IPS-18c (cell line): ENCODE results near the gene GPNMB.
"Not testable (repeated sequence)": the region's sequence is repeated elsewhere in the genome, so short reads cannot be mapped to it uniquely, and the experiment has no call there.

Experiments
- H3K4me3 ChIP-seq: 2 replicates; pipeline ENCODE4 v1.7.0; 2013; ENCODE audit warnings: low read depth, mild to moderate bottlenecking, low read length, moderate library complexity; ENCODE audit not compliant: insufficient read depth
- H3K9me3 ChIP-seq: one replicate; pipeline ENCODE4 v1.6.1; 2013; ENCODE audit warnings: mild to moderate bottlenecking, low read length, moderate library complexity; ENCODE audit not compliant: control insufficient read depth, insufficient read depth

The GPNMB gene

DNA sequence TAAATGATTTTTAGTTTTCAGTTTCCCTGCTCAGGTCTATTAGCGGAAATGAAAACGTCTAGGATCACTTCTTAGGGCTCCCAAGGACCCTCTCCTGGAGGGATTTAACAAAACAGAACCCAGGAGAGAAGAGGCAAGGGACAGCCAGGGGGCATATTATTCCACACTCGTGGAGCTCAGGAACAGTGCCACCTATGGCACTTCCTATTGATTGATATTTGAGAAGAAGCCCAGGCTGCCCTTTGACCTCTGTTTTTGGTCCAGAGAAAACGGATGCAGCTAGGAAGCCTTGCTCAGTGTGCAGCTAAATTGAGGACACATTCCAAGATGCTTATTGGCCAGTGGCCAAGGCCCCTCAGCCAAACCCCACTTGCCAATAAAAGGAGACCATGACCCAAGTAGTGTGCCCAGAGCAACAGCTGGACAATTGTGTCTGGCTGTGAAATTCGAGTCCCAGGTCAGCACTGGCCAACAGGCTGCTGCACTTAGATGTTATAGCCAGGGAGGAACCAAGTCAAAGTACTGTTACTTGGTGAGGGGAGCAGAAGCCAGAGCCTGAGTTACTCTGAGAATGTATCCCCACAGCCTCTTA, 24.0 kb upstream of the GPNMB start:
- Histone ChIP-seq H3K9me3 (peaks cover 3% of the 10 kb centered on the region), H3K4me3 (no peak overlapping the region)

DNA sequence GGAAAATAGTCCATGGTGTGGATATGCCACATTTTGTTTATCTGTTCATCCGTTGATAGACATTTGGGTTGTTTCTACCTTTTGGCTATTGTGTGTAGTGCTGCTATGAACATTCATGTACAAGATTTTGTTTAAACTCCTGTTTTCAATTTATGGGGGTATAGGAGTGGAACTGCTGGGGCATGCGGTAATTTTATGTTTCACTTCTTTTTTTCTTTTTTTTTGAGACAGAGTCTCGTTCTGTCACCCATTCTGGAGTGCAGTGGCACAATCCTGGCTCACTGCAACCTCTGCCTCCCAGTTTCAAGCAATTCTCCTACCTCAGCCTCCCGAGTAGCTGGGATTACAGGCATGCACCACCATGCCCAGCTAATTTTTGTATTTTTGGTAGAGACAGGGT, 22.2 kb upstream of the GPNMB start:
- H3K4me3 ChIP-seq, H3K9me3 ChIP-seq: not testable (repeated sequence)

- no peaks in the 10 kb centered on the region for H3K9me3 ChIP-seq
- no peak overlapping the region for H3K4me3 ChIP-seq
Measured at GRCh38 chr7:23226844-23227450, 19.6 kb upstream of the GPNMB start.

GRCh38 chr7:23228412-23228811, 18.2 kb upstream of the GPNMB start:
- Histone ChIP-seq H3K9me3 (no peaks in the 10 kb centered on the region), H3K4me3 (no peak overlapping the region)

GRCh38 chr7:23230641-23231101, 15.9 kb upstream of the GPNMB start:
- Histone ChIP-seq H3K4me3 (no peak overlapping the region), H3K9me3 (no peaks in the 10 kb centered on the region)

DNA sequence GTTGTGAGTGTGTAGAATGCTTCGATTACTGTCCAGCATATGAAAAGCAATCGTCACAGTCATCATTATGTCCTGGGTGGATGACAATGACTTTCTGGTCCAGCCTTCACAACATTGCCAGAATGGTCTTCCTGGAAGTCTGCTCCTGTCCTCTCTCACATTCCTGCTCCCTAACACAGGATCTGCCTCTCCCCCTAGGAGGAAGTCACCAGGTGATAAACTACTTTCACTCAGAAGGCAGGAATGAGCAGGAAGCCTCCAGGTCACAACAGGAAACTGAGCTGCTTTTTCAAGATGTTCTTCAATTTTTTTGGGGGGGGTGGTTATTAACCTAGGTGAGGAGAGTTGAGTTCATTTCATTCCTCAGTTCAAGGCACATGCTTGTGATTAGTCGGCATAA, 13.6 kb upstream of the GPNMB start:
- Histone ChIP-seq H3K4me3 (no peak overlapping the region), H3K9me3 (no peaks in the 10 kb centered on the region)

DNA sequence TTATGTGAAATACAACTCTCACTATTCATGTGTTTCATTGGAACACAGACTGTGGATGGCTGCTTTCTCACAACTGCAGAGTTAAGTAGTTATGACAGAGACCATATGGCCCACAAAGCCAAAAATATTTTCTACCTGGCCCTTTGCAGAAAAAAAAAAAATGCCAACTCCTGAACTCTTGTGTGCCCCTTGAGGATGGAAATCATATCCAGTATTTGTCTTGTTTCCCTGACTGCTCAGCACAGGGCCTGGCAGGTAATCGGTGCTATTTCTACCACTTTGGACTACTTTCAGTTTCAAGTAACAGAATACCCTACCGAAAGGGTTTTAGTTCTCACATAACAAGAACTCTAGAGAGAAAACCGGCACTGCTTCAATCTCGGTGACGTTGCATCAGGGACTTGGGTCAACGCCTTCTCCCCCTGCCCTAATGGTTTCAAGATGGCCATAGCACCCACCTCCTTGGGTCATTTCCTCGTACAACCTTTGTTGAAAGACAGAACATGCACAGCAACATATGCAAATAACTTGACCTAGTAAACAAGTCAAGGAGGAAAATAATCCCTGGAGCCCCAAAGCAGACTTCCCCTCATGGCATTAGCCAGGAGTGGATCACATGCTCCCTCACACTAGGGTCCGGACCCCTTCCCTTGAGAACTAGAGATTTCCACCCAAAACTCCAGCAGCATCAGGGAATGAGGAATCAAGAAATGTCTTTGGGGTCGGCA, 11.8 kb upstream of the GPNMB start:
- H3K4me3 ChIP-seq = no peak overlapping the region
- no peaks in the 10 kb centered on the region for H3K9me3 ChIP-seq

- Histone ChIP-seq H3K9me3 (no peaks in the 10 kb centered on the region), H3K4me3 (no peak overlapping the region)
Measured at GRCh38 chr7:23235813-23236221, 10.8 kb upstream of the GPNMB start.

DNA sequence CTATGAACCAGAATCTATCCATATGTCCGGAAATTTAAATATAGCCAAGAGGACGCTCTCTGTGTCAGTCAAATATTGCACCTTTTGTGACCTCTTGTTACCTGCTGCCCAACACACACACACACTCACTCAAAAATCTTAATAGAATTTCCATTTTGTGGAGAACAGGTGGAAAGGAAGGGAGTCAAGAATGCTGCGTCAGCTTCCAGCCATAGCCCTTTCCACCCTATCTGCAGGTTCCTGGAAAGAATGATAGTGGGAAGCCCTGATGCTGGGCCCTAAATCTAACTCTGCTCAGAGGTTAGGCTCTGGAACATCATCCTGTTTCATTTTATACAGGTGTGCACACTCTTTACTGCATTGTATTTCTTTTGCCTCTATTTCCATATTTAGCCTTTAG, 9.6 kb upstream of the GPNMB start:
- Histone ChIP-seq H3K9me3 (no peaks in the 10 kb centered on the region), H3K4me3 (no peak overlapping the region)

GRCh38 chr7:23238983-23239652, 7.5 kb upstream of the GPNMB start:
- Histone ChIP-seq H3K9me3 (no peaks in the 10 kb centered on the region), H3K4me3 (no peak overlapping the region)

DNA sequence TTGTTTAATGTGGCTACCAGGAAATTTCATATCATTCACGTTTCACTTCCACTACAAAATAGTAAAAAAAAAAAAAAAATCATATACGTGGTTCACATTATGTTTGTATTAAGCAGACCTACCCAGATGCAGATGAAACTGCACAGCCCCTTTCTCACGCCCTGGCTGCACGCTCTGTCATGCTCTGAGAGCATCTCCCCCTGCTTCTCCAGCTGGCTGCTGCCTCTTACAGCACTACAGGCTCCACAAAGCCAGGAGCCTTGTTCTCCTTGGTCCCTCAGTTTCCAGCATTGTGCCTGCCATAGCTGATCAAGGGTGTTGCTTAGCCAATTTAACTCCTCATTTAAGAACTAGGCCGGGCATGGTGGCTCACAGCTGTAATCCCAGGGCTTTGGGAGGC, 6.9 kb upstream of the GPNMB start:
- Histone ChIP-seq H3K4me3 (no peak overlapping the region), H3K9me3 (no peaks in the 10 kb centered on the region)

DNA sequence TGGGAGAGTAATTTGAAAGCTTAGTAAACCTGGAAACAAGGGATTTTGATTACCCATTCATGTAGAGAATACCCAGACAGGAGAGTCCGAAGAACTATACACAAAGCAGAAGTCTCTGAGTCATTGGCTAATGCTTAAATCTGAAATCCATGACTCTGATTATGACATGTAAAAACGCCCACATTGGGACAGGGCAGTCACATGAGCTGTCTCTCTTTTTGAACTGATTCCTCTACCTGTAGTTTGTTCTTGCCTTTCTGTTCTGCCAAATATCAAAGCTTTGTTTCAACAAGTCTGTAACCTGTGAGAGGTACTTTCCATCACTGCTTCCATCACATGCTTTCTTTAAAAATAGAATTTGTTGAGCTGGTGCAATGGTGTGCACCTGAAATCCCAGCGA, 4.3 kb upstream of the GPNMB start:
- Histone ChIP-seq H3K9me3 (no peaks in the 10 kb centered on the region), H3K4me3 (no peak overlapping the region)

DNA sequence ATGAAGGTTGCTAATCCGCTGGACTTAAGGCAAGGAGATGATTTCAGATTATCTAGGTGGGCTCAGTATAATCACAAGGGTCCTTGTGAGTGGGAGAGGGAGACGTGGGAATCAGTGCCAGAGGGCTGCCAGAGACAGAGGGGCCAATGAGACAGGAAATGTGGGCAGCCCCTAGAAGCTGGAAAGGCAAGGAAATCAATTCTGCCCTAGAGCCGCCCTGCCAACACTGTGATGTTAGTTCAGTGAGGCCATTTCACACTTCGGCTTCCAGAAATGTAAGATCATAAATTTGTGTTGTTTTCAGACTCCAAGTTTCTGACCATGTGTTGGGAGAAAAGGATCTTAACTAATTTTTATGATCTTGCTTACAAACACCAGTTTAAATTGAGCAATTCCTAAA, 3.6 kb upstream of the GPNMB start:
- Histone ChIP-seq H3K9me3 (no peaks in the 10 kb centered on the region), H3K4me3 (no peak overlapping the region)

- Histone ChIP-seq H3K4me3 (peak overlapping the region; percentile 17; the same call in 1 of the 2 replicates), H3K9me3 (no peaks in the 10 kb centered on the region)
Measured at GRCh38 chr7:23247046-23247602, 549 bp downstream of the GPNMB start.

DNA sequence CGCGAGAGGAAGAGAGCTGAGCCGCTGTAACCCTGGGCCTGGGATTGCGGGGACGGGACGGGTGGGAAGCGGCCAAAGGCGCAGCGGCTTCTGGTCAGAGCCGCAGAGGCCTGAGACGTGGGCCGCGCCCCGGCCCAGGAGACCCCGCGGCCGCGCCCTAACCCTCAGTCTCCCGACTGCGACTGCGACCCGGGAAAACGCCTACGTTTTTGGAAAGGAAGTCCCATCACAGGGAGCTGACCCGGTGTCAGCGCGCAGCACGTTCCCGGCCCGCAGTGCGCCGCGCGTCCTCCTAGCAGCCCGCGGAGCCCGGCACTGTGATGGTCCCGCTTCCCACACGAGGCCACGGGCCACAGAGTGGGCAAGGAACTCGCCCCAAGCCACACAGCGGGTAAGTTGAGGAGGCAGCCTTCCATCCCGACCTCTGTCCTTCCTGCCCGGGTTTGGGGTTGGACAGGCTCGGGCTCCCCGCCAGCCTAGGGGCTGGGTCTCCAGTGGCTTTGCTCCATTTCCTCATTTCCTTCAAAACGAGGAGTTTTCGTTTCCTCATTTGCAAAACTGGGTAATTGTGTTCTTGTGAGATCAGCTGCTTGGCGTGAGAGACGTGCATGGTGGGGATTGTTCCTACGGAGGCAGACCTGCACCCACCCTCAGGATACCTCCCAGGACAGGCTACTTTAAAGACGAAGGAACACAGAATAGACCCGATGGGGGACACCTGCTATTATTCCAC, 1.2 kb downstream of the GPNMB start:
- Histone ChIP-seq H3K9me3 (no peaks in the 10 kb centered on the region), H3K4me3 (peak overlapping the region; percentile 17; the same call in 1 of the 2 replicates)

GRCh38 chr7:23249486-23249885, 2.9 kb downstream of the GPNMB start:
- H3K9me3 ChIP-seq = no peaks in the 10 kb centered on the region
- no peak overlapping the region for H3K4me3 ChIP-seq

- Histone ChIP-seq H3K4me3 (no peak overlapping the region), H3K9me3 (no peaks in the 10 kb centered on the region)
Measured at GRCh38 chr7:23254051-23254681, 7.6 kb downstream of the GPNMB start.
